NCI-H128 (cell line): ENCODE results near the gene GTPBP8.

Experiments used
- DNase-seq: peaks from one replicate; lab custom pipeline; 2025; ENCODE audit not compliant: unreplicated experiment; lab: John Stamatoyannopoulos, UW

GTPBP8 gene

GRCh38 chr3:112990672-112991602 is at the start of gene GTPBP8:
Gene GTPBP8 (plus strand): TSS chr3:112990984. CDS start chr3:112991000, 16 bp downstream.
- DNase-seq, result peak; percentile 84

- DNase-seq, result no peak
Observed at GRCh38 chr3:112948346-112948838, 42.4 kb upstream of the GTPBP8 start.

- DNase-seq, result no peak
Observed at GRCh38 chr3:112956351-112956750, 34.4 kb upstream of the GTPBP8 start.

- DNase-seq, result no peak
Observed at GRCh38 chr3:112958811-112959560, 31.8 kb upstream of the GTPBP8 start.

GRCh38 chr3:112963683-112964082 is 27.1 kb upstream of the GTPBP8 start:
- no peak for DNase-seq

- DNase-seq, result no peak
Observed at GRCh38 chr3:112965656-112966055, 25.1 kb upstream of the GTPBP8 start.

GRCh38 chr3:112966633-112967032 is 24.2 kb upstream of the GTPBP8 start:
- DNase-seq, result no peak

- no peak for DNase-seq
Observed at GRCh38 chr3:112967425-112967824, 23.4 kb upstream of the GTPBP8 start.

GRCh38 chr3:112967828-112968227 is 23.0 kb upstream of the GTPBP8 start:
- no peak for DNase-seq

- DNase-seq, result no peak
Observed at GRCh38 chr3:112972158-112972557, 18.6 kb upstream of the GTPBP8 start.

GRCh38 chr3:112973325-112974177 is 17.2 kb upstream of the GTPBP8 start:
- no peak for DNase-seq

GRCh38 chr3:112974178-112974517 is 16.6 kb upstream of the GTPBP8 start:
- no peak for DNase-seq

GRCh38 chr3:112974894-112975293 is 15.9 kb upstream of the GTPBP8 start, which contains the start of gene CD200R1:
Gene CD200R1 (minus strand): TSS chr3:112975103. CDS start chr3:112974857, 246 bp downstream.
- no peak for DNase-seq

- DNase-seq, result no peak
Observed at GRCh38 chr3:112976001-112976400, 14.8 kb upstream of the GTPBP8 start.

- DNase-seq, result no peak
Observed at GRCh38 chr3:112976953-112977352, 13.8 kb upstream of the GTPBP8 start.

- peak; percentile 50 for DNase-seq
Observed at GRCh38 chr3:112979244-112979832, 11.4 kb upstream of the GTPBP8 start.

GRCh38 chr3:112980080-112980479 is 10.7 kb upstream of the GTPBP8 start:
- DNase-seq, result no peak

GRCh38 chr3:112982710-112983109 is 8.1 kb upstream of the GTPBP8 start:
- DNase-seq, result no peak

GRCh38 chr3:112984485-112984884 is 6.3 kb upstream of the GTPBP8 start:
- peak; percentile 69 for DNase-seq

- no peak for DNase-seq
Observed at GRCh38 chr3:112987710-112988334, 3.0 kb upstream of the GTPBP8 start.
